ENCODE data around the gene ZIM2.
"Not testable (repeated sequence)": the region's sequence is repeated elsewhere in the genome, so short reads cannot be mapped to it uniquely, and the experiment has no call there.

ZIM2 gene

GRCh38 chr19:56840451-56841192 lies at the start of gene ZIM2, which contains the start of gene PEG3:
TSS of gene ZIM2 (minus strand) at chr19:56840726. CDS start at chr19:56824277, 16,449 bp downstream.
TSS of gene PEG3 (minus strand) at chr19:56840726. CDS start at chr19:56824655, 16,071 bp downstream.
- in situ Hi-C loops (cut with MboI; ENCODE audit: low sequenced_read_pairs): no loop called here

- in situ Hi-C loops (cut with MboI; ENCODE audit: low sequenced_read_pairs): no loop called here
Observed at GRCh38 chr19:56885173-56885985, 44.9 kb upstream of the ZIM2 start.

- in situ Hi-C loops (cut with MboI; ENCODE audit: low sequenced_read_pairs): no loop called here
Observed at GRCh38 chr19:56884441-56884840, 43.9 kb upstream of the ZIM2 start.

GRCh38 chr19:56880592-56881190 lies 40.2 kb upstream of the ZIM2 start:
- in situ Hi-C loops (cut with MboI; ENCODE audit: low sequenced_read_pairs): no loop called here

GRCh38 chr19:56877069-56877715 lies 36.7 kb upstream of the ZIM2 start:
- in situ Hi-C loops (cut with MboI; ENCODE audit: low sequenced_read_pairs): no loop called here

- in situ Hi-C loops (cut with MboI; ENCODE audit: low sequenced_read_pairs): no loop called here
Observed at GRCh38 chr19:56875717-56876116, 35.2 kb upstream of the ZIM2 start.

GRCh38 chr19:56874530-56874929 lies 34.0 kb upstream of the ZIM2 start:
- in situ Hi-C loops (cut with MboI; ENCODE audit: low sequenced_read_pairs): no loop called here

- in situ Hi-C loops (cut with MboI; ENCODE audit: low sequenced_read_pairs): no loop called here
Observed at GRCh38 chr19:56873493-56873892, 33.0 kb upstream of the ZIM2 start.

- in situ Hi-C loops (cut with MboI; ENCODE audit: low sequenced_read_pairs): no loop called here
Observed at GRCh38 chr19:56869886-56870285, 29.4 kb upstream of the ZIM2 start.

GRCh38 chr19:56868446-56868845 lies 27.9 kb upstream of the ZIM2 start:
- in situ Hi-C loops (cut with MboI; ENCODE audit: low sequenced_read_pairs): no loop called here

GRCh38 chr19:56866538-56866937 lies 26.0 kb upstream of the ZIM2 start:
- in situ Hi-C loops (cut with MboI; ENCODE audit: low sequenced_read_pairs): no loop called here

GRCh38 chr19:56864443-56865125 lies 24.1 kb upstream of the ZIM2 start:
- in situ Hi-C loops (cut with MboI; ENCODE audit: low sequenced_read_pairs): no loop called here

- in situ Hi-C loops (cut with MboI; ENCODE audit: low sequenced_read_pairs): no loop called here
Observed at GRCh38 chr19:56862741-56863140, 22.2 kb upstream of the ZIM2 start.

GRCh38 chr19:56860409-56860808 lies 19.9 kb upstream of the ZIM2 start:
- in situ Hi-C loops (cut with MboI; ENCODE audit: low sequenced_read_pairs): not testable (repeated sequence)

GRCh38 chr19:56858026-56858425 lies 17.5 kb upstream of the ZIM2 start:
- in situ Hi-C loops (cut with MboI; ENCODE audit: low sequenced_read_pairs): no loop called here

GRCh38 chr19:56856822-56857221 lies 16.3 kb upstream of the ZIM2 start:
- in situ Hi-C loops (cut with MboI; ENCODE audit: low sequenced_read_pairs): no loop called here

GRCh38 chr19:56852361-56852760 lies 11.8 kb upstream of the ZIM2 start:
- in situ Hi-C loops (cut with MboI; ENCODE audit: low sequenced_read_pairs): not testable (repeated sequence)

GRCh38 chr19:56848166-56848565 lies 7.6 kb upstream of the ZIM2 start:
- in situ Hi-C loops (cut with MboI; ENCODE audit: low sequenced_read_pairs): no loop called here

GRCh38 chr19:56842412-56842811 lies 1.9 kb upstream of the ZIM2 start:
- in situ Hi-C loops (cut with MboI; ENCODE audit: low sequenced_read_pairs): no loop called here

GRCh38 chr19:56841193-56841543 lies 642 bp upstream of the ZIM2 start:
- in situ Hi-C loops (cut with MboI; ENCODE audit: low sequenced_read_pairs): no loop called here
